B cell (primary cell): Measurements from ENCODE around the gene FGF11. TPM values are rescaled to one million over a fixed set of nuclear protein-coding genes. Genes with fewer than 3 reads are reported as not detected.

ENCODE experiments used
- ATAC-seq: fragments of 200-7000 bp; cut with Tn5 transposase; one replicate; pipeline ENCODE4 v1.10.0; 2021; ENCODE audit warnings: low read depth, mild to moderate bottlenecking, moderate number of reproducible peaks, moderate library complexity
- CTCF ChIA-PET: fragments of 350-600 bp; sonication (Branson Sonifier 250); formaldehyde crosslinking; loops from one replicate; lab custom pipeline; 2021; ENCODE audit warnings: antibody characterized with exemption, inconsistent platforms; lab: Charles Lee
- POLR2A ChIA-PET: fragments of 350-600 bp; sonication (Branson Sonifier 250); formaldehyde crosslinking; loops from one replicate; lab custom pipeline; 2021; ENCODE audit warnings: antibody characterized with exemption; lab: Charles Lee
- DNase-seq: peaks from one replicate; pipeline ENCODE4 v3.0.0; 2013
- H2AFZ ChIP-seq: 2 replicates; pipeline ENCODE4 v1.6.1; 2012; ENCODE audit warnings: mild to moderate bottlenecking, low read depth, low read length; ENCODE audit not compliant: insufficient read depth, poor library complexity, severe bottlenecking
- H3K27ac ChIP-seq, 2 donors: 1 replicate in 1 of 2; 2 replicates in 1 of 2; pipeline ENCODE4 v1.5.1; 2012 to 2013; ENCODE audit warnings: low read length in 2 of 2, mild to moderate bottlenecking in 2 of 2, moderate library complexity in 1 of 2
- H3K27me3 ChIP-seq, 4 experiments: fragments of 200-600 bp in 1 of 4; sonication (generic) in 1 of 4; replicated peaks in 1 of 4; 1 replicate in 2 of 4; 2 replicates in 2 of 4; pipeline versions ENCODE4 v1.6.1 to v1.7.0; 2013 to 2016; ENCODE audit warnings: low read length in 3 of 4, mild to moderate bottlenecking in 2 of 4, mixed read lengths in 1 of 4, moderate library complexity in 1 of 4; ENCODE audit not compliant: insufficient read depth in 4 of 4, control insufficient read depth in 3 of 4; ENCODE audit errors: control extremely low read depth in 1 of 4
- H3K36me3 ChIP-seq, 2 experiments: replicated peaks in 1 of 2; 1 replicate in 1 of 2; 2 replicates in 1 of 2; pipeline versions ENCODE4 v1.6.1 to v1.7.1; 2013; ENCODE audit warnings: low read length in 1 of 2; ENCODE audit not compliant: insufficient read depth in 2 of 2, control insufficient read depth in 1 of 2; ENCODE audit errors: control extremely low read depth in 1 of 2, extremely low read depth in 1 of 2
- H3K4me1 ChIP-seq, 2 donors: fragments of 200-600 bp in 1 of 2; sonication (generic) in 1 of 2; 1 replicate in 1 of 2; 2 replicates in 1 of 2; pipeline versions ENCODE4 v1.5.1 to v1.6.1; 2013 to 2017; ENCODE audit warnings: low read length in 2 of 2; ENCODE audit not compliant: control insufficient read depth in 2 of 2, insufficient read depth in 2 of 2
- H3K4me2 ChIP-seq: replicated peaks from 2 replicates; pipeline ENCODE3; 2012; ENCODE audit warnings: mild to moderate bottlenecking, low read depth, low read length; ENCODE audit not compliant: poor library complexity, severe bottlenecking
- H3K4me3 ChIP-seq, 5 experiments: fragments of 200-600 bp in 1 of 5; sonication (generic) in 1 of 5; 1 replicate in 3 of 5; 2 replicates in 2 of 5; pipeline versions ENCODE4 v1.5.1 to v1.7.0; 2011 to 2016; ENCODE audit warnings: low read length in 4 of 5, mild to moderate bottlenecking in 4 of 5, low read depth in 2 of 5, control low read depth in 1 of 5, moderate library complexity in 1 of 5; ENCODE audit not compliant: insufficient read depth in 1 of 5; ENCODE audit errors: control extremely low read depth in 1 of 5, extremely low read depth in 1 of 5
- H3K79me2 ChIP-seq: fragments of 200-600 bp; sonication (generic); one replicate; pipeline ENCODE4 v1.6.0; 2016; ENCODE audit warnings: low read length; ENCODE audit not compliant: control insufficient read depth, insufficient read depth
- H3K9ac ChIP-seq: fragments of 200-600 bp; sonication (generic); 2 replicates; pipeline ENCODE4 v1.6.1; 2017; ENCODE audit warnings: mild to moderate bottlenecking, low read length, moderate library complexity
- H3K9me3 ChIP-seq, 3 donors: one replicate each; pipeline versions ENCODE4 v1.6.1 to v1.7.1; 2013; ENCODE audit warnings: low read length in 2 of 3; ENCODE audit not compliant: control insufficient read depth in 2 of 3, insufficient read depth in 1 of 3; ENCODE audit errors: control extremely low read depth in 1 of 3
- H4K20me1 ChIP-seq: 2 replicates; pipeline ENCODE4 v1.6.0; 2012; ENCODE audit warnings: mild to moderate bottlenecking, low read length; ENCODE audit not compliant: insufficient read depth, control insufficient read depth, poor library complexity, severe bottlenecking
- H3K27ac Mint-ChIP-seq: one replicate; pipeline ENCODE4 v1.8.0; 2021; ENCODE audit warnings: mixed read lengths
- H3K27me3 Mint-ChIP-seq: one replicate; pipeline ENCODE4 v1.8.0; 2021; ENCODE audit warnings: mixed read lengths
- H3K4me1 Mint-ChIP-seq: one replicate; pipeline ENCODE4 v1.8.0; 2021; ENCODE audit warnings: mixed read lengths
- H3K4me3 Mint-ChIP-seq: one replicate; pipeline ENCODE4 v1.8.0; 2021; ENCODE audit warnings: mixed read lengths
- H3K9me3 Mint-ChIP-seq: one replicate; pipeline ENCODE4 v1.8.0; 2022; ENCODE audit warnings: mixed read lengths; ENCODE audit not compliant: insufficient read depth
- EZH2 ChIP-seq: IDR thresholded peaks from 2 replicates; pipeline ENCODE4 v1.6.1; 2012; ENCODE audit warnings: borderline replicate concordance, low read depth, mild to moderate bottlenecking, moderate library complexity, low read length; ENCODE audit not compliant: insufficient read depth, poor library complexity, severe bottlenecking
- WGBS: methylation state at CpG from one replicate; pipeline ENCODE4 v1.1.5; 2013; ENCODE audit warnings: missing lambda C conversion rate; ENCODE audit not compliant: insufficient coverage; 5-methylcytosine and 5-hydroxymethylcytosine counted together
- intact Hi-C: fragments of 100-400 bp; cut with micrococcal nuclease; formaldehyde crosslinking; loops from one replicate; pipeline ENCODE4 v1.10.0; 2022
- polyA plus RNA-seq: library from polyadenylated mRNA; depleted of rRNA; stranded (reverse); fragments of >200 nt; gene quantifications from 2 replicates; pipeline ENCODE4 v1.2.3, GENCODE V29; 2012
- total RNA-seq, 2 donors: library from RNA; stranded (reverse); fragments of 120-200 nt in 1 of 2; gene quantifications; 1 replicate in 1 of 2; 2 replicates in 1 of 2; pipeline versions ENCODE4 v1.2.3 to v1.2.4, GENCODE V29; 2013 to 2022
- TF ChIP-seq, protein P1 (sequence below): fragments of 200-600 bp; IDR thresholded peaks from one replicate; pipeline ENCODE4 v1.8.0; 2022; ENCODE audit warnings: antibody characterized with exemption, mild to moderate bottlenecking

FGF11 gene
- total and polyA plus RNA-seq, 2 donors (not counting 1 experiment from before 2014, with no cell fraction given) = 2.7 to 4.6 TPM

DNA sequence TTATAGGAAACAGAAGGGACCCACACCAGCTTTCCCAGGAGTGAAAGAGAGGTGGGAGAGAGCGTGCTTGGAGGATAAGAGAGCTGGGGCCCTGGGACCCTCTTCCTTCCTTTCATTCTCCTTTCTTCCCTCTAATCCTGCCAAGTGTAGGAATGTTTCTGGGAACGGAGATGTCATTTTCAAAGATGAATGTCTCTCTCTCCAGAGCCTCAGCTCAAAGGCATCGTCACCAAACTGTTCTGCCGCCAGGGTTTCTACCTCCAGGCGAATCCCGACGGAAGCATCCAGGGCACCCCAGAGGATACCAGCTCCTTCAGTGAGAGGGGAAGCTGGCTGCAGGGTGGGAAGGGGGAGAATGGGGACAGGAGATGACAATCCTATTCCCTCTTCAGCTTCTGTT is 2.0 kb downstream of the FGF11 start:
- H3K9ac ChIP-seq = no peak overlapping the region
- no peak overlapping the region for H3K4me3 ChIP-seq
- no peak overlapping the region for H3K4me3 Mint-ChIP-seq
- TF ChIP-seq, protein P1, sequence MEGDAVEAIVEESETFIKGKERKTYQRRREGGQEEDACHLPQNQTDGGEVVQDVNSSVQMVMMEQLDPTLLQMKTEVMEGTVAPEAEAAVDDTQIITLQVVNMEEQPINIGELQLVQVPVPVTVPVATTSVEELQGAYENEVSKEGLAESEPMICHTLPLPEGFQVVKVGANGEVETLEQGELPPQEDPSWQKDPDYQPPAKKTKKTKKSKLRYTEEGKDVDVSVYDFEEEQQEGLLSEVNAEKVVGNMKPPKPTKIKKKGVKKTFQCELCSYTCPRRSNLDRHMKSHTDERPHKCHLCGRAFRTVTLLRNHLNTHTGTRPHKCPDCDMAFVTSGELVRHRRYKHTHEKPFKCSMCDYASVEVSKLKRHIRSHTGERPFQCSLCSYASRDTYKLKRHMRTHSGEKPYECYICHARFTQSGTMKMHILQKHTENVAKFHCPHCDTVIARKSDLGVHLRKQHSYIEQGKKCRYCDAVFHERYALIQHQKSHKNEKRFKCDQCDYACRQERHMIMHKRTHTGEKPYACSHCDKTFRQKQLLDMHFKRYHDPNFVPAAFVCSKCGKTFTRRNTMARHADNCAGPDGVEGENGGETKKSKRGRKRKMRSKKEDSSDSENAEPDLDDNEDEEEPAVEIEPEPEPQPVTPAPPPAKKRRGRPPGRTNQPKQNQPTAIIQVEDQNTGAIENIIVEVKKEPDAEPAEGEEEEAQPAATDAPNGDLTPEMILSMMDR = no peak
- no peak for TF ChIP-seq EZH2
- H2AFZ ChIP-seq = no peak overlapping the region
- peaks cover 46% of the 10 kb centered on the region for H4K20me1 ChIP-seq
- H3K4me1 ChIP-seq = peaks cover 63 to 65% of the 10 kb centered on the region in 2 donors
- H3K79me2 ChIP-seq = peaks cover 24% of the 10 kb centered on the region
- H3K4me1 Mint-ChIP-seq = peaks cover 52% of the 10 kb centered on the region
- WGBS = no CpG with 5 or more reads among the region's 7 CpGs
- H3K9me3 Mint-ChIP-seq = no peaks in the 10 kb centered on the region
- peaks cover 0 to 83% (median 54%) of the 10 kb centered on the region in 4 experiments for H3K27me3 ChIP-seq
- H3K27ac Mint-ChIP-seq = no peak overlapping the region
- CTCF ChIA-PET = interaction anchor here (0.6 to 3.6 kb wide), 6 partner anchors 12 to 246 kb away, joined by 3 to 15 read pairs (median 4); partner anchors contain the start of genes SPEM3 and TP53
- H3K9me3 ChIP-seq = peaks cover 0 to 43% (median 0%) of the 10 kb centered on the region in 3 donors
- peaks cover 70% of the 10 kb centered on the region for H3K27me3 Mint-ChIP-seq
- no peak overlapping the region for H3K4me2 ChIP-seq
- intact Hi-C loops = no loop called here
- ATAC-seq (no peak), DNase-seq (no peak)
- H3K36me3 ChIP-seq = no peaks in the 10 kb centered on the region
- H3K27ac ChIP-seq = no peak overlapping the region
- POLR2A ChIA-PET = interaction anchor here (0.6 to 1.8 kb wide), 6 partner anchors 32 to 134 kb away, joined by 3 to 10 read pairs (median 8); partner anchors contain the start of genes POLR2A and ZBTB4

DNA sequence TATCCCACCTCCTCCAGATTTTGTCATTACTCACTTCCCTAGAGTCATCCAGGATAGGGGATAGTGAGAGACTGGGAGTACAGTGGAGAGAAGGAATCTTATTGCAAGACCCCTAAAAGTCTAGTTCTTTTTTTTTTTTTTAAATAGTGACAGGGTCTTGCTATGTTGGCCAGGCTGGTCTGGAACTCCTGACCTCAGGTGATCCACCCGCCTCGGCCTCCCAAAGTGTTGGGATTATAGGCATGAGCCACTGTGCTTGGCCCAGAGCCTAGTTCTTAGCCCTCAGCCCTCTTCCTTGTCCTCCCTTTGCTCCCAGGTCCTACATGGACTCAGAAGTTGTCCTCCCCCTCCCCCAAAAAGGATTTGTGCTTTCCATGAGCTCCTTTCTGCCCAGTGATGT is 2.8 kb downstream of the FGF11 start:
- Histone ChIP-seq H2AFZ (no peak overlapping the region), H3K4me2 (no peak overlapping the region), H3K9ac (no peak overlapping the region), H3K36me3 (no peaks in the 10 kb centered on the region), H3K9me3 (peaks cover 0 to 38% (median 0%) of the 10 kb centered on the region in 3 donors), H3K27ac (no peak overlapping the region), H3K27me3 (peaks cover 0 to 92% (median 62%) of the 10 kb centered on the region in 4 experiments), H3K4me3 (no peak overlapping the region), H3K4me1 (peaks cover 60 to 67% of the 10 kb centered on the region in 2 donors), H3K79me2 (peaks cover 19% of the 10 kb centered on the region), H4K20me1 (peaks cover 37% of the 10 kb centered on the region)
- CTCF ChIA-PET = interaction anchor here (1.2 to 3.6 kb wide), 3 partner anchors 12 to 118 kb away, joined by 4 to 15 read pairs (median 5); no protein-coding TSS in a partner anchor
- Mint-ChIP-seq H3K27me3 (peaks cover 73% of the 10 kb centered on the region), H3K27ac (no peak overlapping the region), H3K4me3 (no peak overlapping the region), H3K9me3 (no peaks in the 10 kb centered on the region), H3K4me1 (peaks cover 48% of the 10 kb centered on the region)
- no peak for DNase-seq
- intact Hi-C loops = no loop called here
- 100% methylated on average over 2 of the region's 2 CpGs for WGBS
- POLR2A ChIA-PET = interaction anchor here (0.7 kb wide), 1 partner anchor 42 kb away, joined by 3 read pairs; the partner anchor contains the start of gene POLR2A
- TF ChIP-seq EZH2 = no peak
- TF ChIP-seq, protein P1 = no peak
- no peak for ATAC-seq
